ENCODE results near the gene CHRNG.

CHRNG gene

DNA sequence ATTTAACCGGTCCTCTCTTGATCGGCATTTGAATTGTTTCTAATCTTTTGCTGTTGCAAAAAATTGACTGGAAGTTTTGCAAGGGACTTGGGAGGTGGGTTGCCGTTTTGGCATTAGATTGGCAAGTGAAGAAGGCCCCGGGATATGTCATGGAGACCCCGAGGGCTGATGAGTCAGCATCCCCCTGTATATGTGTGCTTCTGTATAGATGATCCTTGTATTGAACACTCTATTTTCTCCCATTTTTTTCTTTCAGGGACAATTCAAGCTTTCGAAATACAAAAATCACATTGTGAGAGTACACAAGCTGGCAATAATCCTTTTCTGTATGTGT is 41.1 kb downstream of the CHRNG start:
- no peak for DNase-seq

DNA sequence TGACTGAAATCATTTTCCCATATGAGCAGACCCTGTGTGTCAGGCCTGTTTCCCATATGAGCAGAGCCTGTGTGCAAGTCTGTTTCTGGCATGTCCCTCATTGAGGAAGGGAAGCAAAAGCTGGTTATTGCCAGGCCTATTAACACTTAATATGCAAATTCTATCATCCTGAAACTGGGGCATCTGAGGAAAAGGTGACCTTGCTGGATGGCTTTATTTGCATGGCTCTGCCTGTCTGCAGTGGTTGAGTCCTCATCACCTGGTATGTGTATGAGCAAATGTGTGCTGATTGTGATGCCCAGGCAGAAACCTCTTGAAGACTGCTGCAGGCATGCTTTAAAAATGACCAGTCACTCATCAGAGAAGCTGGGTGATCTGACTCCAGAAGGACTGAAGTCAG is 42.2 kb downstream of the CHRNG start:
- DNase-seq, result no peak

DNA sequence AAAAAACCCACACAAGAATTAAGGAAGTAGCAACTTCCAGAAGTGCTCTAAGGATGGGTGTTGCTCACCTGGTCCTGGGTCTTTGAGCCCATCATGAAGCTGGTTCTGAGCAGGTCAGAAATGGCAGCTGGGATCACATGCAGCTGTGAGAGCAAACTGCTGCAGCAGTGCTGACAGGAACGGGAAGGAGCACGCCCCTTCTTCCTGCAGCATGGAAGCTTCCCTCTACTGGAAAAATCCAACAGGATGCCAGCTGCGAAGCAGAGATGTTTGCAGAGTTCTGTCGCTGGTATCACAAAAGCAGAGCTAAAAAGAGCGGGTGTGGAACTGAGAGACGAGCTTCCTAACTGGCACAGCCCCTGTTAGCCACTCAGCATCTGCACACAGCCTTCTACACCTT is 44.7 kb downstream of the CHRNG start:
- DNase-seq, result no peak

DNA sequence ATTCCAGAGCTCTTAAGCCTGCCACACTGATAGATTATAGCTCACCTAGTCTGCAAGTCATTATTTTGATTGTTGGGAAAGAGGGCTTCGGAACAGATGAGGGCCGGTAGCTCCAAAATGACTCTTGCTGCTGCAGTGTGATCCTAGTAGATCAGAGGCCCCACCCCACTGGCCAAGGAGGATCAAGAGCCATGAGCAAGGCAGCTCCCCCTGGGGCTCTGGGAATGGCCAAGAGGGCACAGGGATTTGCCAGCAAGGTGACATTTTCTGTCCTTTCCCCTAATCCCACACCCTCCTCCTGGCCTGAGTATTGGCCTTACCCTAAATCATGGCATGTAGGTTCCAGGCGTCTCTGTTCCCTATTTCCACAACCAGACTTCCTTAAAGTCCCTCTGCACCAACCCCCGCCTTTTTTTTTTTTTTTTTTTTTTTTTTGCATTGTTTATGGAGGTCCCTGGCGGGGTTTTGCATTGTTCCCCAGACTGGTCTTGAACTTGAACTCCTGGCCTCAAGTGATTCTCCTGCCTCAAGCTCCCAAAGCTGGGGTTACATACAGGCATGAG is 47.5 kb downstream of the CHRNG start:
- no peak for DNase-seq

DNA sequence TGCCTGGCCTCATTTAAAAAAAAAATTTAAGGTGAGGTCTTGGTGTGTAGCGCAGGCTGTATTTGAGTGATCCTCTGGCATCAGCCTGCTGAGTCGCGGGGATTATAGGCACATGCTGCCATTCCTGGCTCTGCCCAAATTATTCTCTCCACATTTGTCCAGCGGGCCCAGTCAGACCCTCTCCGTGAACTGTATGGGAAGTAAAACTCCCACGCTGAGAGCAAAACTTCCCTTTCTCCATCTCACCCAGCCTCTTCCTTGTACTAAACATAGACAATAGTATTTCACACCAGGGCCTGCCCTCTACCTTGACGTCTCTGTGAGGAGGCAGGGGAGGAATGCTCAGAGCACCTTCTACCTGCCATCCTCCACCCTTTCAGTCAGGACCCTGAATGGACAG is 48.0 kb downstream of the CHRNG start:
- no peak for DNase-seq

DNA sequence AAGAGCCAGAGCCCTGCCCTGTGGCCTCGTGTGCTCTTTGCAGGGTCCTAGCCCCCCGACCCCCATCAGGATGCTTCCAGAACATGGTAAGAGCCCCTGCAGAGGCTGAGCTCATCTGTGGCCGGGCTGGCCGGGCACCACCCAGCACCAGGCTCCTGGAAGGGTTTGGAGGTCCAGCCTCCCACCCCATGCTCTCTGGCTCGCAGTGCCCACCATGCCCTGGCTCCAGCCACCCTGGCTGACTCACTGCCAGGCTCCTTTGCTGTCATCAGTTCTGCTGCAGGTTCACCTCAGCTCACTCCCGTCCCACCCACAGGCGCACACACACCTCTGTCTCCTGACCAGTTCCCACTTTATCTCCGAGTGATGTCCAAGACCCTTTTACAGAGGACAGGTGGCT is 48.5 kb downstream of the CHRNG start:
- DNase-seq, result no peak

DNA sequence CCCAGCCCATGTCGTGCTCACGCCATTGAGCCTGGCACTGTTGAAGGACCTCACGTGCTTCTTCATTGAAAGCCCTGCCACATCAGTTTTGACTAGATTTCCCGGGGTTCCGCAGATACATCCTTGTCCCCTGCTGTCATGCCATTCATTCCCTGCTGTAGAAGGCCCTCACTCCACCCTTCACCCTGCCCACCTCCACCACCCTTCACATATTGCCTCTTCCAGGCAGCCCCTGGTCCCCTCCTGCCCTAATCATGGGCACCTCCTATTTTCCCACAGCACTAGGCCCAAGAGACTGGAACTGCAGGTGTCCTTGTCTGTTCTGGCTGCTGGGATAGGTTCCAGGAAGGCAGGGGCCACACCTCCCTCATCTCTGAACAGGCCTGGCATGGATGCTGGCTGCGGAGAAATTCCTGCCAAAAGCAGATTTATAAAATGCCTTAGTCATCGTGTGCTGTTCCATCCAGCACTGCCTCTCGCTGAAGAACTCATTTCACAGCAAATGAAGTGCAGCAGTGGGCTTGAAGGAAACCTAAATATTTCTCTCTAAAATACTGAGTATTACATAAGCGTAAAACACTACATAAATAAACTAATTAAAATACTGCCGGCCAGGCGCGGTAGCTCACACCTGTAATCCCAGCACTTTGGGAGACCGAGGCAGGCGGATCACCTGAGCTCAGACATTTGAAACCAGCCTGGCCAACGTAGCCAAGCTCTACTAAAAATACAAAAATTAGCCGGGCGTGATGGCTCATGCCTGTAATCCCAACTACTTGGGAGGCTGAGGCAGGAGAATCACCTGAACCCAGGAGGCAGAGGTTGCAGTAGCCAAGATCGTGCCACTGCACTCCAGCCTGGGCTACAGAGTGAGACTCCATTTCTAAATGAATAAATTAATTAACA is 49.4 kb downstream of the CHRNG start:
- no peak for DNase-seq

DNA sequence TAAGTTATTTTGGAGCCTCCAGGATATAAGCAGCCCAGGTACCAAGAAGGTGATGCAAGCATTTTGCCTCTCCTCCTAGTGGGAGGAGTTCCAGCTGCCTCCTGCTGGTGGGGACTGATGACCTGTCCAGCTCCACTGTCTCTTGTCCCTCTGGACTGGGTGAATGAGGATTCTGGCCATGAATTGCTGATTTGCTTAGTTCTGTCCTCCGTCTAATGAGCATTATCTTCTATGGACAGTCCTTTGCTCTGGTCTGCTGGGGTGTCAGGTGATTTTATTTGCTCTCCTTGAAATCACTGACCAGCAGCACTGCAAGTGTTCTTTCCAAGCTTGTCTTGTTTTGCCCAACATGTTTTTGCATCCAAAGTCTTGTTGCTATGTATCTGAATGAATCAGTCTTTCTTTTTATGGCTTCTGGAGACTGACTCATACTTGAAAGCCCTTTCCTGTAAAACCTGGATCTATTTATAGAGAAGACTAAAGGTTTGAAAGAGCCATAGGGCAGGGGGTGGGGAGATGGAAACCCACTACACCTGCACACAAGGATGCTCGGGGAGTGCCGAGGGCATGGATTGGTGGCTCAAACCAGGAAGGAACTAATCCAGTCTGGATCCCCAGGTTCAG is 53.4 kb downstream of the CHRNG start:
- DNase-seq, result no peak

DNA sequence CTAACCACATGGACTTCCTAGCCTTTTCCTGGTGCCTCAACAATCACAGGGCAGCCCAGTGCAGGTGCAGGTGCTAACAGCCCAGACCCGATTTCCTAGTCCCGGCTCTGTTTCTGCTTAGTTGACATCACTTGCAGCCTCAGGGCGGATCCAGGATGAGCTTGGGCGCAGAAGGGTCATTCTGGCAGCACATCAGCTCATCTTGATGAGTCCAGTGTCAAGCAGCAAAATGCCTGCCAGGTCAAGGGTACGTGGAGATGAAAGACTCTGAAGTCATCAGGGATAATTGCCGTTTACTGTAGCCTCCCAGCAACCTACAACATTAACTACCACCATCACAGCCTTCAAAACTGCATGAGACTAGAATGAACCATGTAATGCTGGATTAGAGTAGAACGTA is 54.5 kb downstream of the CHRNG start:
- DNase-seq, result no peak
